H1 (cell line): ENCODE measurements around the gene SH3RF3. TPM values are rescaled to one million over a fixed set of nuclear protein-coding genes. Genes with fewer than 3 reads are reported as not detected.

ENCODE experiments used
- CTCF ChIA-PET: fragments of 300-600 bp; sonication (Branson Sonifier 250); formaldehyde crosslinking; loops from one replicate; lab custom pipeline; 2021; ENCODE audit not compliant: partially characterized antibody; lab: Charles Lee
- POLR2A ChIA-PET: fragments of 300-600 bp; sonication (Branson Sonifier 250); formaldehyde crosslinking; loops from one replicate; lab custom pipeline; 2021; ENCODE audit warnings: inconsistent platforms; ENCODE audit not compliant: partially characterized antibody; lab: Charles Lee
- DNase-seq, 2 experiments: peaks; one replicate each; pipeline versions ENCODE4 v3.0.0 to v3.0.0-alpha.2; 2010 to 2022; ENCODE audit warnings: low spot score in 2 of 2, low read depth in 1 of 2, mixed read lengths in 1 of 2
- FAIRE-seq: peaks from 2 replicates; lab custom pipeline; 2011; peaks lifted over from hg19 to GRCh38; lab: Jason Lieb, UNC
- H2AFZ ChIP-seq: 2 replicates; pipeline ENCODE4 v1.8.1; 2012; ENCODE audit warnings: low read length, inconsistent platforms
- H2AK5ac ChIP-seq: 2 replicates; pipeline ENCODE4 v1.6.1; 2013; ENCODE audit warnings: low read depth, low read length
- H2BK120ac ChIP-seq: replicated peaks from 2 replicates; pipeline ENCODE3; 2013; ENCODE audit warnings: low read depth, low read length, inconsistent platforms
- H2BK12ac ChIP-seq: 2 replicates; pipeline ENCODE4 v1.6.1; 2013; ENCODE audit warnings: low read depth, low read length
- H2BK15ac ChIP-seq: 2 replicates; pipeline ENCODE4 v1.6.1; 2013; ENCODE audit warnings: low read length
- H2BK20ac ChIP-seq: 2 replicates; pipeline ENCODE4 v1.6.1; 2013; ENCODE audit warnings: low read length
- H2BK5ac ChIP-seq: 2 replicates; pipeline ENCODE4 v1.6.1; 2013; ENCODE audit warnings: low read depth, low read length
- H3K14ac ChIP-seq: 2 replicates; pipeline ENCODE4 v1.6.1; 2013; ENCODE audit warnings: inconsistent platforms; ENCODE audit not compliant: insufficient read length
- H3K18ac ChIP-seq: 2 replicates; pipeline ENCODE4 v1.6.1; 2013; ENCODE audit warnings: low read length; ENCODE audit errors: extremely low read depth
- H3K23ac ChIP-seq: 2 replicates; pipeline ENCODE4 v1.6.1; 2013; ENCODE audit warnings: inconsistent platforms; ENCODE audit not compliant: insufficient read length
- H3K23me2 ChIP-seq: 2 replicates; pipeline ENCODE4 v1.6.1; 2013; ENCODE audit warnings: low read depth, low read length
- H3K27ac ChIP-seq: 2 replicates; pipeline ENCODE4 v1.6.1; 2011; ENCODE audit warnings: low read depth, low read length, inconsistent platforms
- H3K27me3 ChIP-seq, 4 experiments: replicated peaks in 1 of 4; 1 replicate in 1 of 4; 2 replicates in 3 of 4; pipeline versions ENCODE4 v1.6.1 to v1.8.1; 2011 to 2013; ENCODE audit warnings: low read length in 3 of 4, mild to moderate bottlenecking in 3 of 4, inconsistent platforms in 2 of 4, mixed read lengths in 2 of 4, moderate library complexity in 1 of 4; ENCODE audit not compliant: control insufficient read depth in 3 of 4, insufficient read depth in 3 of 4; ENCODE audit errors: extremely low read depth in 1 of 4
- H3K36me3 ChIP-seq, 4 experiments: 2 replicates each; pipeline versions ENCODE4 v1.6.1 to v1.8.1; 2011 to 2013; ENCODE audit warnings: mild to moderate bottlenecking in 4 of 4, low read length in 3 of 4, moderate library complexity in 2 of 4, control low read depth in 1 of 4, inconsistent platforms in 1 of 4; ENCODE audit not compliant: insufficient read depth in 4 of 4, control insufficient read depth in 2 of 4
- H3K4ac ChIP-seq: replicated peaks from 2 replicates; pipeline ENCODE3; 2013; ENCODE audit warnings: low read length, low read depth, mixed read lengths, inconsistent platforms; ENCODE audit not compliant: insufficient read length
- H3K4me1 ChIP-seq, 4 experiments: replicated peaks in 1 of 4; 1 replicate in 1 of 4; 2 replicates in 3 of 4; pipeline versions ENCODE4 v1.6.1 to v1.8.1; 2011 to 2013; ENCODE audit warnings: low read length in 3 of 4, inconsistent platforms in 2 of 4, mixed read lengths in 1 of 4; ENCODE audit not compliant: insufficient read depth in 4 of 4, control insufficient read depth in 3 of 4
- H3K4me2 ChIP-seq, 2 experiments: 2 replicates each; pipeline versions ENCODE4 v1.6.1 to v1.8.1; 2011 to 2013; ENCODE audit warnings: low read depth in 2 of 2, low read length in 2 of 2, control low read depth in 1 of 2, inconsistent platforms in 1 of 2, mild to moderate bottlenecking in 1 of 2; ENCODE audit not compliant: insufficient read depth in 1 of 2
- H3K4me3 ChIP-seq, 4 experiments: fragments of 200-600, 300-600 bp in 1 of 4; sonication (generic), shearing (Covaris generic), sonication (Bioruptor Twin) in 1 of 4; 2 replicates each; pipeline versions ENCODE4 v1.5.1 to v1.8.1; 2011 to 2016; ENCODE audit warnings: low read length in 4 of 4, low read depth in 3 of 4, control low read depth in 2 of 4, inconsistent platforms in 2 of 4, mild to moderate bottlenecking in 2 of 4, mixed read lengths in 1 of 4, moderate library complexity in 1 of 4; ENCODE audit not compliant: insufficient read depth in 2 of 4; ENCODE audit errors: extremely low read depth in 1 of 4
- H3K56ac ChIP-seq: replicated peaks from 2 replicates; pipeline ENCODE3; 2013; ENCODE audit warnings: low read depth, mild to moderate bottlenecking, mixed read lengths, low read length, inconsistent platforms; ENCODE audit not compliant: insufficient read length
- H3K79me1 ChIP-seq: 2 replicates; pipeline ENCODE4 v1.6.1; 2013; ENCODE audit warnings: low read depth, low read length, control low read depth
- H3K79me2 ChIP-seq, 2 experiments: 2 replicates each; pipeline versions ENCODE4 v1.6.1 to v1.8.1; 2012 to 2013; ENCODE audit warnings: low read length in 2 of 2, mild to moderate bottlenecking in 2 of 2, inconsistent platforms in 1 of 2; ENCODE audit not compliant: insufficient read depth in 2 of 2, control insufficient read depth in 1 of 2
- H3K9ac ChIP-seq, 4 experiments: replicated peaks in 1 of 4; 1 replicate in 1 of 4; 2 replicates in 3 of 4; pipeline versions ENCODE4 v1.6.1 to v1.8.1; 2011 to 2013; ENCODE audit warnings: low read depth in 3 of 4, low read length in 3 of 4, control low read depth in 2 of 4, mild to moderate bottlenecking in 2 of 4, moderate library complexity in 2 of 4, inconsistent platforms in 1 of 4; ENCODE audit errors: extremely low read depth in 1 of 4
- H3K9me3 ChIP-seq, 2 experiments: 2 replicates each; pipeline versions ENCODE4 v1.6.1 to v1.8.1; 2012 to 2013; ENCODE audit warnings: mild to moderate bottlenecking in 2 of 2, moderate library complexity in 2 of 2, control low read depth in 1 of 2, inconsistent platforms in 1 of 2, low read depth in 1 of 2, low read length in 1 of 2, mixed read lengths in 1 of 2; ENCODE audit not compliant: insufficient read depth in 2 of 2
- H4K20me1 ChIP-seq, 2 experiments: replicated peaks in 1 of 2; 2 replicates each; pipeline versions ENCODE3 to v1.8.1; 2011 to 2013; ENCODE audit warnings: inconsistent platforms in 2 of 2, low read length in 2 of 2, mild to moderate bottlenecking in 1 of 2; ENCODE audit not compliant: insufficient read depth in 2 of 2, control insufficient read depth in 1 of 2
- H4K5ac ChIP-seq: 2 replicates; pipeline ENCODE4 v1.6.1; 2013; ENCODE audit warnings: low read length, low read depth, mixed read lengths, inconsistent platforms; ENCODE audit not compliant: insufficient read length
- H4K8ac ChIP-seq: 2 replicates; pipeline ENCODE4 v1.8.0; 2013; ENCODE audit warnings: mild to moderate bottlenecking, moderate library complexity, low read length, inconsistent platforms; ENCODE audit not compliant: insufficient read depth; ENCODE audit errors: extremely low read depth
- H4K91ac ChIP-seq: replicated peaks from 2 replicates; pipeline ENCODE3; 2013; ENCODE audit warnings: low read length, mixed read lengths, inconsistent platforms; ENCODE audit not compliant: insufficient read length
- BACH1 ChIP-seq: IDR thresholded peaks from 2 replicates; pipeline ENCODE4 v1.6.1; 2012; ENCODE audit warnings: low read length, improper control_type of control experiment
- BCL11A ChIP-seq, 2 experiments: IDR thresholded peaks; one replicate each; pipeline ENCODE4 v1.6.1; 2011; ENCODE audit warnings: low read depth in 2 of 2, low read length in 2 of 2, mild to moderate bottlenecking in 2 of 2
- CHD1 ChIP-seq: IDR thresholded peaks from 2 replicates; pipeline ENCODE4 v1.6.1; 2012; ENCODE audit warnings: low read depth, low read length, improper control_type of control experiment
- EGR1 ChIP-seq: IDR thresholded peaks from 2 replicates; pipeline ENCODE4 v1.6.1; 2011; ENCODE audit warnings: low read depth, low read length, borderline replicate concordance
- POLR2AphosphoS5 ChIP-seq: IDR thresholded peaks from 2 replicates; pipeline ENCODE4 v1.6.1; 2011; ENCODE audit warnings: low read depth, low read length
- POU5F1 ChIP-seq: IDR thresholded peaks from 2 replicates; pipeline ENCODE4 v1.6.1; 2011; ENCODE audit warnings: low read depth, mild to moderate bottlenecking, low read length, moderate library complexity
- RXRA ChIP-seq: IDR thresholded peaks from 2 replicates; pipeline ENCODE4 v1.6.1; 2011; ENCODE audit warnings: low read depth, mild to moderate bottlenecking, low read length, moderate library complexity; ENCODE audit not compliant: insufficient read depth
- SP1 ChIP-seq: IDR thresholded peaks from 2 replicates; pipeline ENCODE4 v1.6.1; 2011; ENCODE audit warnings: low read depth, low read length
- TBP ChIP-seq: IDR thresholded peaks from 2 replicates; pipeline ENCODE4 v1.6.1; 2011; ENCODE audit warnings: low read depth, low read length, improper control_type of control experiment
- TEAD4 ChIP-seq: IDR thresholded peaks from 2 replicates; pipeline ENCODE4 v1.6.1; 2012; ENCODE audit warnings: low read depth, low read length, inconsistent platforms, mixed read lengths
- ZNF274 ChIP-seq: IDR thresholded peaks from 2 replicates; pipeline ENCODE4 v1.7.0; 2012; ENCODE audit warnings: low read length, borderline replicate concordance; ENCODE audit errors: extremely low read depth
- WGBS, 2 experiments: shearing (Covaris generic) in 1 of 2; methylation state at CpG; one replicate each; pipeline versions ENCODE4 v1.1.6 to v1.1.7; 2013 to 2015; ENCODE audit warnings: low lambda C conversion rate in 2 of 2, mixed read lengths in 2 of 2, inconsistent platforms in 1 of 2, low coverage in 1 of 2, missing lambda C conversion rate in 1 of 2; ENCODE audit not compliant: insufficient replicate concordance in 2 of 2, insufficient coverage in 1 of 2, insufficient read length in 1 of 2; ENCODE audit errors: extremely low coverage in 1 of 2, missing lambda C conversion rate in 1 of 2; 5-methylcytosine and 5-hydroxymethylcytosine counted together
- polyA plus RNA-seq, 7 experiments: library from polyadenylated mRNA; depleted of rRNA in 3 of 7; stranded (reverse) in 5 of 7; unstranded in 2 of 7; fragments of >200 nt in 5 of 7; fragments of 200-250 nt in 2 of 7; gene quantifications; 1 replicate in 5 of 7; 2 replicates in 1 of 7; 4 replicates in 1 of 7; pipeline versions ENCODE4 v1.2.1 to v1.2.3, GENCODE V29; 2011 to 2013; ENCODE audit warnings: missing spikeins in 2 of 7, mixed read lengths in 2 of 7
- total RNA-seq: library from RNA; stranded (reverse); fragmentation: NEBNext Ultra II Directional; extraction: Animal tissue kit (Norgen Biotek cat#: 25700); gene quantifications from 2 replicates; pipeline ENCODE4 v1.2.1, GENCODE V29; 2021
- TF ChIP-seq, protein P1 (sequence below): IDR thresholded peaks from 2 replicates; pipeline ENCODE4 v1.6.1; 2012; ENCODE audit warnings: inconsistent platforms
- TF ChIP-seq, protein P2 (sequence below): IDR thresholded peaks from 2 replicates; pipeline ENCODE4 v1.6.1; 2011; ENCODE audit warnings: low read length, improper control_type of control experiment

Gene SH3RF3
- total and polyA plus RNA-seq, 2 of the 8 experiments (the other 6 are each of a cell fraction or from before 2014, with no cell fraction given) = 0.11 to 0.65 TPM

GRCh38 chr2:109522063-109522374 is 393.0 kb downstream of the SH3RF3 start:
- ChIA-PET POLR2A (no interaction called here), CTCF (interaction anchor here (0.9 to 1.6 kb wide), 3 partner anchors 12 to 192 kb away, joined by 3 to 8 read pairs (median 5); no protein-coding TSS in a partner anchor)
- no peak overlapping the region for H4K8ac ChIP-seq
- FAIRE-seq (no peak), DNase-seq (no peak)
- H2BK15ac ChIP-seq = no peak overlapping the region
- no peak overlapping the region for H2AFZ ChIP-seq
- peaks cover 2% of the 10 kb centered on the region; the same call in 1 of the 2 replicates for H3K23me2 ChIP-seq
- H2BK12ac ChIP-seq = no peak overlapping the region
- no peak overlapping the region for H3K23ac ChIP-seq
- H3K18ac ChIP-seq = no peak overlapping the region
- H4K91ac ChIP-seq = no peak overlapping the region
- no peaks in the 10 kb centered on the region for H3K36me3 ChIP-seq
- H3K27me3 ChIP-seq = no peaks in the 10 kb centered on the region
- 89% methylated on average over 5 of the region's 7 CpGs; no CpG with 5 or more reads in 1 of the 2 experiments for WGBS, 2 experiments
- H3K4me2 ChIP-seq = no peak overlapping the region
- H3K79me1 ChIP-seq = no peaks in the 10 kb centered on the region
- H3K79me2 ChIP-seq = no peaks in the 10 kb centered on the region
- H4K5ac ChIP-seq = no peak overlapping the region
- no peaks in the 10 kb centered on the region for H3K4me1 ChIP-seq
- no peak overlapping the region for H2BK20ac ChIP-seq
- no peak overlapping the region for H3K9ac ChIP-seq
- H3K4me3 ChIP-seq = no peak overlapping the region
- H3K14ac ChIP-seq = no peak overlapping the region
- H3K4ac ChIP-seq = no peak overlapping the region
- no peak overlapping the region for H2BK120ac ChIP-seq
- no peak overlapping the region for H2BK5ac ChIP-seq
- H3K56ac ChIP-seq = no peak overlapping the region
- no peaks in the 10 kb centered on the region for H3K9me3 ChIP-seq
- H4K20me1 ChIP-seq = no peaks in the 10 kb centered on the region
- H2AK5ac ChIP-seq = no peak overlapping the region
- no peak overlapping the region for H3K27ac ChIP-seq
- no peak for TF ChIP-seq CHD1
- no peak for TF ChIP-seq RXRA
- no peak for TF ChIP-seq ZNF274
- TF ChIP-seq SP1 = no peak
- no peak for TF ChIP-seq POU5F1
- no peak for TF ChIP-seq TEAD4
- no peak for TF ChIP-seq TBP
- TF ChIP-seq, protein P1, sequence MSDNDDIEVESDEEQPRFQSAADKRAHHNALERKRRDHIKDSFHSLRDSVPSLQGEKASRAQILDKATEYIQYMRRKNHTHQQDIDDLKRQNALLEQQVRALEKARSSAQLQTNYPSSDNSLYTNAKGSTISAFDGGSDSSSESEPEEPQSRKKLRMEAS = no peak
- TF ChIP-seq, protein P2, sequence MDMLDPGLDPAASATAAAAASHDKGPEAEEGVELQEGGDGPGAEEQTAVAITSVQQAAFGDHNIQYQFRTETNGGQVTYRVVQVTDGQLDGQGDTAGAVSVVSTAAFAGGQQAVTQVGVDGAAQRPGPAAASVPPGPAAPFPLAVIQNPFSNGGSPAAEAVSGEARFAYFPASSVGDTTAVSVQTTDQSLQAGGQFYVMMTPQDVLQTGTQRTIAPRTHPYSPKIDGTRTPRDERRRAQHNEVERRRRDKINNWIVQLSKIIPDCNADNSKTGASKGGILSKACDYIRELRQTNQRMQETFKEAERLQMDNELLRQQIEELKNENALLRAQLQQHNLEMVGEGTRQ = no peak
- no peak for TF ChIP-seq BACH1
- no peak for TF ChIP-seq EGR1
- TF ChIP-seq BCL11A (IDR thresholded peaks at IDR 0.05; ENCODE audit: low read depth in 2 of 2, low read length in 2 of 2) = no peak
- TF ChIP-seq POLR2AphosphoS5 = no peak
